Thyroid gland (tissue), 4 donors: ENCODE measurements around the gene CD207.

ENCODE experiments used
- CTCF ChIP-seq, 6 experiments: fragments of 200-600 bp in 3 of 6; fragments of 450-650 bp in 3 of 6; sonication (generic) in 3 of 6; IDR thresholded peaks; one replicate each; pipeline ENCODE4 v1.5.1; 2016 to 2019; ENCODE audit warnings: antibody characterized with exemption in 6 of 6, mild to moderate bottlenecking in 2 of 6, inconsistent platforms in 1 of 6, moderate library complexity in 1 of 6
- POLR2A ChIP-seq, 2 donors: fragments of 450-650 bp; IDR thresholded peaks; one replicate each; pipeline ENCODE4 v1.6.1; 2017; ENCODE audit warnings: antibody characterized with exemption in 2 of 2, mild to moderate bottlenecking in 2 of 2, moderate library complexity in 1 of 2

DNA sequence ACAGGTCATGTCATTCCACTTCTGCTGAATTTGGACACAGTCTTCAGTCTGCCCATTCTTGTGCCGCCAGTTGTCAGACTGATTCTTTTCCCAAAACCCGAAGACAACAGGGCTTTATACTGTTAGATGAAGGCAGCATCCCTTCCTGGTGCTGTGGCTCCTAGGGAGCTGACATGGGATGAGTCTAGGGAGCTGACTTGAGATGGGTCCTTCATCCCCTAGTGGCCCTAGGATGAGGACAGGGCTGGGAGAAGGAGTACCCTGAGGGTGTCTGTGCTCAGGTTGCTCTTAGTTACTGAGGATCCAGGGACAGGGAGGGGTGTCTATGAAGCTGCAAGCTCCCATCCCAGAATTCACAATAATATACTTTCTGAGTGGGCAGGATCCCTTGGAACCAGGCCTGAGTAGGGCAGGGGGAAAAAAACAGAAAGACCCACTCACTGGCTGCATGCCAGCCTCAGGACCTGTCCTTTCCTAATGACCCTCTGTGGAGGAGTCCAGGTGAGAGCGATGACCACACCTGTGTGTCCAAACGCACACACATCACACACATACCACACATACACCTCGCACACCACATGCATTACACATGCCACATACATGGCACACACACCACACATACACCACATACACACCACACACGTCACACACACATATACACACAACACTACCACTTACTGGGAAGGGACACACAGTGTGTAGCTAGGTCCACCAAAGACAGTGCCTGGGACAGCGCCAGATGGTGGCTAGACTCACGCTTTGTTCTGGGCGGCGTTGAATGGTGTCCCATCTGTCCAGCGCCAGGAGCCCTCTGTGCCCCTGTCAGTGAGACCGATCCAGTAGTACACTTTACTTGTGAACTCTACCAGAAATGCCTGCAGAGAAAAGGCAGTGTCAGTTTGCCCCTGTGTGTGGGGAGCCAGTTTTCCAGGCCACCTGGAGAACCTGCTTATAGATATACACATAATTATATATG lies 26.3 kb downstream of the CD207 start:
- TF ChIP-seq CTCF (IDR thresholded peaks at IDR 0.05), result no peak
- no peak for TF ChIP-seq POLR2A (IDR thresholded peaks at IDR 0.05)
